Keratinocyte (primary cell): ENCODE data around the gene BMP3. TPM values are rescaled to one million over a fixed set of nuclear protein-coding genes. Genes with fewer than 3 reads are reported as not detected.

ENCODE experiments used
- DNase-seq: peaks from one replicate; pipeline ENCODE4 v3.0.0-alpha.2; 2011; ENCODE audit warnings: low read depth, missing footprints, low spot score
- FAIRE-seq: peaks from 2 replicates; lab custom pipeline; 2011; peaks lifted over from hg19 to GRCh38; lab: Jason Lieb, UNC
- H2AFZ ChIP-seq: 2 replicates; pipeline ENCODE4 v1.6.0; 2012; ENCODE audit warnings: low read length, control low read depth, inconsistent platforms; ENCODE audit not compliant: control insufficient read depth
- H3K27ac ChIP-seq: 2 replicates; pipeline ENCODE4 v1.5.1; 2011; ENCODE audit warnings: low read length; ENCODE audit not compliant: control insufficient read depth, insufficient read depth
- H3K27me3 ChIP-seq: 3 replicates; pipeline ENCODE4 v1.6.0; 2011; ENCODE audit warnings: low read length; ENCODE audit not compliant: control insufficient read depth, insufficient read depth; ENCODE audit errors: extremely low read depth
- H3K36me3 ChIP-seq, 2 experiments: 2 replicates in 1 of 2; 3 replicates in 1 of 2; pipeline ENCODE4 v1.5.1; 2011; ENCODE audit warnings: low read length in 2 of 2, mild to moderate bottlenecking in 1 of 2; ENCODE audit not compliant: control insufficient read depth in 2 of 2, insufficient read depth in 2 of 2; ENCODE audit errors: extremely low read depth in 1 of 2
- H3K4me1 ChIP-seq: 3 replicates; pipeline ENCODE4 v1.5.1; 2011; ENCODE audit warnings: low read length; ENCODE audit not compliant: control insufficient read depth, insufficient read depth; ENCODE audit errors: extremely low read depth
- H3K4me2 ChIP-seq: 3 replicates; pipeline ENCODE4 v1.6.0; 2011; ENCODE audit warnings: low read depth, low read length; ENCODE audit not compliant: control insufficient read depth, insufficient read depth; ENCODE audit errors: extremely low read depth
- H3K4me3 ChIP-seq, 3 experiments: fragments of 200-600 bp in 1 of 3; sonication (generic) in 1 of 3; 2 replicates in 2 of 3; 3 replicates in 1 of 3; pipeline ENCODE4 v1.5.1; 2011 to 2016; ENCODE audit warnings: low read length in 3 of 3, mild to moderate bottlenecking in 3 of 3, control low read depth in 2 of 3, inconsistent platforms in 1 of 3, low read depth in 1 of 3, mixed read lengths in 1 of 3, mixed run types in 1 of 3, moderate library complexity in 1 of 3; ENCODE audit not compliant: control insufficient read depth in 2 of 3, insufficient read depth in 2 of 3; ENCODE audit errors: extremely low read depth in 1 of 3
- H3K79me2 ChIP-seq: 2 replicates; pipeline ENCODE4 v1.6.0; 2012; ENCODE audit warnings: low read length; ENCODE audit not compliant: control insufficient read depth, insufficient read depth
- H3K9ac ChIP-seq: 3 replicates; pipeline ENCODE4 v1.6.0; 2011; ENCODE audit warnings: low read length; ENCODE audit not compliant: control insufficient read depth, insufficient read depth; ENCODE audit errors: extremely low read depth
- H3K9me1 ChIP-seq: 3 replicates; pipeline ENCODE4 v1.6.0; 2011; ENCODE audit warnings: low read length; ENCODE audit not compliant: control insufficient read depth, insufficient read depth; ENCODE audit errors: extremely low read depth
- H3K9me3 ChIP-seq: 2 replicates; pipeline ENCODE4 v1.5.1; 2012; ENCODE audit warnings: low read depth, low read length; ENCODE audit not compliant: control insufficient read depth
- H4K20me1 ChIP-seq: 3 replicates; pipeline ENCODE4 v1.6.0; 2011; ENCODE audit warnings: low read length; ENCODE audit not compliant: control insufficient read depth, insufficient read depth; ENCODE audit errors: extremely low read depth
- EZH2 ChIP-seq: IDR thresholded peaks from one replicate; pipeline ENCODE4 v1.6.1; 2012; ENCODE audit warnings: inconsistent platforms, mild to moderate bottlenecking, low read length, moderate library complexity
- dilution Hi-C: fragments of 300-500 bp; cut with MboI; formaldehyde crosslinking; loops from one replicate; pipeline ENCODE4 v1.7.0; 2020; ENCODE audit warnings: low sequenced_read_pairs; ENCODE audit not compliant: extremely low pct_ligation_motif_present
- polyA plus RNA-seq, 5 experiments: library from polyadenylated mRNA; depleted of rRNA in 3 of 5; stranded (reverse) in 3 of 5; stranded (forward) in 1 of 5; unstranded in 1 of 5; fragments of >200 nt; gene quantifications; 1 replicate in 1 of 5; 2 replicates in 3 of 5; 3 replicates in 1 of 5; pipeline versions ENCODE4 v1.2.1 to v1.2.3, GENCODE V29; 2011 to 2012; ENCODE audit warnings: missing spikeins in 2 of 5, low read depth in 1 of 5, low replicate concordance in 1 of 5
- TF ChIP-seq, protein P1 (sequence below), 3 experiments: IDR thresholded peaks in 1 of 3; conservative IDR thresholded peaks in 1 of 3; optimal IDR thresholded peaks in 1 of 3; 2 replicates in 2 of 3; 3 replicates in 1 of 3; pipeline versions ENCODE3 to v1.5.1; 2011; ENCODE audit warnings: low read length in 3 of 3, mild to moderate bottlenecking in 3 of 3, moderate library complexity in 2 of 3, control low read depth in 1 of 3, inconsistent platforms in 1 of 3; ENCODE audit not compliant: insufficient read depth in 2 of 3; ENCODE audit errors: extremely low read depth in 1 of 3

Gene BMP3
- polyA plus RNA-seq, 1 donor (not counting 4 experiments of a cell fraction or from before 2014, with no cell fraction given) = not detected

- H3K9me3 ChIP-seq = no peaks in the 10 kb centered on the region
Observed at GRCh38 chr4:81052119-81053068, 21.9 kb downstream of the BMP3 start.

DNA sequence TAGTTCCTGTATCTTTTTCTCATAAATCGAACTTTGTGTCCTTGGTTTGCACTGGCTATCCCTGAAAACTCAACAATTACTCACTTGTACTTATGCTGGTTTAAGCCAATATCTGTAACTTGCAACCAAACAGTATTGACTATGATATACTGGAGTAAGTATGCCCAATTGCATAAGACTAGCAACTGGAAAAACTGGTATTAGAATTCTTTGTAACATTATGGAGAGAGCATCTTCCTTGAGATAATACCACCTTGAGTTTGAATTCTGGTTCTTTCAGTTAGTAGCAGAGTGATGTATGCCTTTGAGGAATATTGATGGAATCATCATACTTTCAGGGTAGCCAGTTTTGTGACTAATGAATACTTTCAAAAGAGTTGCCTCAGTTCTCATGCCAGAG is 28.1 kb downstream of the BMP3 start:
- DNase-seq (no peak), FAIRE-seq (no peak)
- TF ChIP-seq, protein P1, sequence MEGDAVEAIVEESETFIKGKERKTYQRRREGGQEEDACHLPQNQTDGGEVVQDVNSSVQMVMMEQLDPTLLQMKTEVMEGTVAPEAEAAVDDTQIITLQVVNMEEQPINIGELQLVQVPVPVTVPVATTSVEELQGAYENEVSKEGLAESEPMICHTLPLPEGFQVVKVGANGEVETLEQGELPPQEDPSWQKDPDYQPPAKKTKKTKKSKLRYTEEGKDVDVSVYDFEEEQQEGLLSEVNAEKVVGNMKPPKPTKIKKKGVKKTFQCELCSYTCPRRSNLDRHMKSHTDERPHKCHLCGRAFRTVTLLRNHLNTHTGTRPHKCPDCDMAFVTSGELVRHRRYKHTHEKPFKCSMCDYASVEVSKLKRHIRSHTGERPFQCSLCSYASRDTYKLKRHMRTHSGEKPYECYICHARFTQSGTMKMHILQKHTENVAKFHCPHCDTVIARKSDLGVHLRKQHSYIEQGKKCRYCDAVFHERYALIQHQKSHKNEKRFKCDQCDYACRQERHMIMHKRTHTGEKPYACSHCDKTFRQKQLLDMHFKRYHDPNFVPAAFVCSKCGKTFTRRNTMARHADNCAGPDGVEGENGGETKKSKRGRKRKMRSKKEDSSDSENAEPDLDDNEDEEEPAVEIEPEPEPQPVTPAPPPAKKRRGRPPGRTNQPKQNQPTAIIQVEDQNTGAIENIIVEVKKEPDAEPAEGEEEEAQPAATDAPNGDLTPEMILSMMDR (optimal IDR thresholded peaks at IDR 0.05 in 1 of 3, IDR thresholded peaks at IDR 0.05 in 1 of 3, conservative IDR thresholded peaks at IDR 0.05 in 1 of 3; ENCODE audit: extremely low read depth in 1 of 3, insufficient read depth in 2 of 3, low read length in 3 of 3) = no peak
- no peak for TF ChIP-seq EZH2
- H3K4me1 ChIP-seq = no peaks in the 10 kb centered on the region
- H3K79me2 ChIP-seq = no peaks in the 10 kb centered on the region
- no peaks in the 10 kb centered on the region for H3K9me3 ChIP-seq
- no peak overlapping the region for H3K27ac ChIP-seq
- H2AFZ ChIP-seq = no peak overlapping the region
- no peaks in the 10 kb centered on the region for H3K27me3 ChIP-seq
- dilution Hi-C loops = no loop called here
- H3K36me3 ChIP-seq = no peaks in the 10 kb centered on the region
- H3K9me1 ChIP-seq = no peaks in the 10 kb centered on the region
- H4K20me1 ChIP-seq = no peaks in the 10 kb centered on the region
- H3K9ac ChIP-seq = no peak overlapping the region
- H3K4me2 ChIP-seq = no peak overlapping the region
- no peak overlapping the region for H3K4me3 ChIP-seq

More at GRCh38 chr4:81052119-81053068, 21.9 kb downstream of the BMP3 start:
- dilution Hi-C loops = no loop called here
- Histone ChIP-seq H3K4me1 (no peaks in the 10 kb centered on the region), H3K79me2 (no peaks in the 10 kb centered on the region), H3K4me2 (no peak overlapping the region), H2AFZ (no peak overlapping the region), H3K27me3 (no peaks in the 10 kb centered on the region), H3K27ac (no peak overlapping the region), H3K9ac (no peak overlapping the region), H3K9me1 (no peaks in the 10 kb centered on the region), H3K36me3 (no peaks in the 10 kb centered on the region), H4K20me1 (no peaks in the 10 kb centered on the region), H3K4me3 (no peak overlapping the region)
- TF ChIP-seq EZH2 = no peak
- TF ChIP-seq, protein P1 (optimal IDR thresholded peaks at IDR 0.05 in 1 of 3, IDR thresholded peaks at IDR 0.05 in 1 of 3, conservative IDR thresholded peaks at IDR 0.05 in 1 of 3; ENCODE audit: extremely low read depth in 1 of 3, insufficient read depth in 2 of 3, low read length in 3 of 3) = peak; percentile 65 to 74 (median 65)
- DNase-seq = no peak
- no peak for FAIRE-seq
